SU-DHL-6 (cell line): Measurements from ENCODE around the gene ARRB1.

ENCODE experiments used
- EZH2phosphoT487 ChIP-seq: fragments of 200-600 bp; sonication (generic), shearing (Covaris generic); conservative IDR thresholded peaks from 2 replicates; pipeline ENCODE4 v1.6.1; 2018; ENCODE audit warnings: mild to moderate bottlenecking, antibody characterized with exemption, low read length, moderate library complexity, mixed read lengths
- TF ChIP-seq, protein P1 (sequence below): fragments of 200-600 bp; sonication (generic); IDR thresholded peaks from one replicate; pipeline ENCODE4 v1.5.1; 2017; ENCODE audit warnings: antibody characterized with exemption, mild to moderate bottlenecking, low read length, moderate library complexity; ENCODE audit not compliant: insufficient read depth, poor library complexity, severe bottlenecking

DNA sequence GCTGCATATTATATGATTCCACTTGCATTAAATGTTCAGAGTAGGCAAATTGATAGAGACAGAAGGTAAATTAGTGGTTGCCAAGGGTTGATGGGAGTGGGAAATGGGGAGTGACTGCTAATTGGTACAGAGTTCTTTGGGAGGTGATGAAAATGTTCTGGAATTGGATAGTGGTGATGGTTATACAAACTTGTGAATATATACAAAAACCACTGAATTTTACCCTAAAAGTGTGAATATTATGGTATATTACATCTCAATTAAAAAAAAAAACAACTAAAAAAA, 52.5 kb downstream of the ARRB1 start:
- TF ChIP-seq, protein P1, sequence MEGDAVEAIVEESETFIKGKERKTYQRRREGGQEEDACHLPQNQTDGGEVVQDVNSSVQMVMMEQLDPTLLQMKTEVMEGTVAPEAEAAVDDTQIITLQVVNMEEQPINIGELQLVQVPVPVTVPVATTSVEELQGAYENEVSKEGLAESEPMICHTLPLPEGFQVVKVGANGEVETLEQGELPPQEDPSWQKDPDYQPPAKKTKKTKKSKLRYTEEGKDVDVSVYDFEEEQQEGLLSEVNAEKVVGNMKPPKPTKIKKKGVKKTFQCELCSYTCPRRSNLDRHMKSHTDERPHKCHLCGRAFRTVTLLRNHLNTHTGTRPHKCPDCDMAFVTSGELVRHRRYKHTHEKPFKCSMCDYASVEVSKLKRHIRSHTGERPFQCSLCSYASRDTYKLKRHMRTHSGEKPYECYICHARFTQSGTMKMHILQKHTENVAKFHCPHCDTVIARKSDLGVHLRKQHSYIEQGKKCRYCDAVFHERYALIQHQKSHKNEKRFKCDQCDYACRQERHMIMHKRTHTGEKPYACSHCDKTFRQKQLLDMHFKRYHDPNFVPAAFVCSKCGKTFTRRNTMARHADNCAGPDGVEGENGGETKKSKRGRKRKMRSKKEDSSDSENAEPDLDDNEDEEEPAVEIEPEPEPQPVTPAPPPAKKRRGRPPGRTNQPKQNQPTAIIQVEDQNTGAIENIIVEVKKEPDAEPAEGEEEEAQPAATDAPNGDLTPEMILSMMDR, result no peak
- TF ChIP-seq EZH2phosphoT487, result no peak
